Amygdala (tissue), 56 donors: ENCODE measurements around the gene ISCU.
"Not testable (repeated sequence)": the region's sequence is repeated elsewhere in the genome, so short reads cannot be mapped to it uniquely, and the experiment has no call there.

Experiments used
- DNase-seq, 56 donors: peaks; one replicate each; lab custom pipeline; 2025; lab: John Stamatoyannopoulos, UW

Gene ISCU

DNA sequence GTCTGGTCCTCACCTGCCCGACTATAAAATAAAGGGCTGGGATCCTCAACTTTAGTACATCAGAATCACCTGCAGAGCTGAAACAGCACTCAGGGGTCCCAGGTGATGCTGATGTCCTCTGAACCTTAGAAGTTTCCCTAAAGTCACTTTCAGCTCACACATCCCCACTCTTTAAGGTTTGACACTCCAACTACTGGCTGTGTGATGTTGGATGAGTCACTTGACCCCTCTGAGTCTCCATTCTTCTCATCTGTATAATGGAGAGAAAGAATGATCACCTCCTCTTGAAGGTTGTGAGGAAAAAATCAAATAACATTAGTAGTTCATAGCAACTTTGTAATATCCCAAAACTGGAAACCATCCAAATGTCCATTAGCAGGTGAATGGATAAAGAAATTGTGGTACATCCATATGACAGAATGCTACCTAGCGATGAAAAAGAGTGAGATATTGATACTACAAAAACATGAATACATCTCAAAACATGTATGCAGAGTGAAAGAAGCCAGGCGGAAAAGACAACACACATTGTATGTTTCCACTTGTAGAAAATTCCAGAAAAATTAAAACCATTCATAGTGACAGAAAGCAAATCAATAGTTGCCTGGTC, 22.2 kb downstream of the ISCU start:
- no peak for DNase-seq

DNA sequence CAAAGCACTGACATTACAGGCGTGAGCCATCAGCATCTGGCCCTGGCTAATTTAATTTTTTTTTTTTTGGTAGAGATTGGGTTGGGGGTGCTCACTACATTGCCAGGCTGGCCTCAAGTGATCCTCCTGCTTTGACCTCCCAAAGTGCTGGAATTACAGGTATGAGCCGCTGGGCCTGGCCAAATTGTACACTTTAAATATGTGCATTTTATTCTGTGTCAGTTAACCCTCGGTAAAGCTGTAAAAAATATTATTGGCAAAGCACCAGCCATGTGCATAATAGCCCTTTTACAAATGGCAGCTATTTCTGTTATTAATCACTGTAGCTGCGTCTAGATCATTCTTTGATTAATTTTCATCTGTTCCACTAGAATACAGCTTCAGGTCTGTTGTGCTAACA, 23.5 kb downstream of the ISCU start:
- no peak for DNase-seq

DNA sequence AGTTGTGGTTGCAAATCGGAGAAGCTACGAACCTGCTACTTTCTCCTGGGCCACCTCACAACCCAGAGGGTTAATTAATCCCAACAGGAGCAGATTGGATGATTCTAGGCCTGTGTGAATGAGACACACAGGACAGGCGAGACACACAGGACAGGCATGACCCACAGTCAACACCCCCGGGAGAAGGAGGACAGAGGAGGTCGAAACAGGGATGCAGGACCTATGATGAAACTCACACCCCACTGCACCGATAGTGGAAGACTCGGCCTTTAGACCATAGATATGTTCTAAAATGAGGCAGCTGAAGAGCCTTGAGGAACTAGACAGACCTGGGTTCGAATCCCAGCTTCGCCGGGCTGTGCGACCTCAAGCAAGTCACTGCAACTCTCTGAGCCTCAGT, 23.9 kb downstream of the ISCU start:
- DNase-seq: no peak

DNA sequence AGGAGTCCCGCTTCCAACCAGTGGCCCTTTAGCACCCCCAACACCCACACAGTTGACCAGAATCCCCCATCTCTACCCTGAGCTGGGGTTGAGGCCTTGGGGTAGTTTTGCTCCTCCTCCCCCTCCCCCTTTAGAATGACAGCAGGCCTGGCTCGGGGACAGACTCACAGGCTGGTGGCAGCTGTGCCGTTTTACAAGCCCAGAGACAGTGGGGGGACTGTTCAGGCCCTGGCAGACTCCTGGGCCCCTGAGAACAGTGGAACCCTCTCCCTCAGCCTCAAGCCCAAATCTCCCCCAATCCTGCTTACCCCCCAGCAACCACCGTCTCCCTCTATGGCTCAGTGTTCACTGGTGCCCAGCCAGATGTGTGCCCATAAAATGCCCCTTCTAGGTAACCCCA, 25.4 kb downstream of the ISCU start:
- DNase-seq: peak in 44 of 56 donors; percentile 10 to 78 (median 48)

DNA sequence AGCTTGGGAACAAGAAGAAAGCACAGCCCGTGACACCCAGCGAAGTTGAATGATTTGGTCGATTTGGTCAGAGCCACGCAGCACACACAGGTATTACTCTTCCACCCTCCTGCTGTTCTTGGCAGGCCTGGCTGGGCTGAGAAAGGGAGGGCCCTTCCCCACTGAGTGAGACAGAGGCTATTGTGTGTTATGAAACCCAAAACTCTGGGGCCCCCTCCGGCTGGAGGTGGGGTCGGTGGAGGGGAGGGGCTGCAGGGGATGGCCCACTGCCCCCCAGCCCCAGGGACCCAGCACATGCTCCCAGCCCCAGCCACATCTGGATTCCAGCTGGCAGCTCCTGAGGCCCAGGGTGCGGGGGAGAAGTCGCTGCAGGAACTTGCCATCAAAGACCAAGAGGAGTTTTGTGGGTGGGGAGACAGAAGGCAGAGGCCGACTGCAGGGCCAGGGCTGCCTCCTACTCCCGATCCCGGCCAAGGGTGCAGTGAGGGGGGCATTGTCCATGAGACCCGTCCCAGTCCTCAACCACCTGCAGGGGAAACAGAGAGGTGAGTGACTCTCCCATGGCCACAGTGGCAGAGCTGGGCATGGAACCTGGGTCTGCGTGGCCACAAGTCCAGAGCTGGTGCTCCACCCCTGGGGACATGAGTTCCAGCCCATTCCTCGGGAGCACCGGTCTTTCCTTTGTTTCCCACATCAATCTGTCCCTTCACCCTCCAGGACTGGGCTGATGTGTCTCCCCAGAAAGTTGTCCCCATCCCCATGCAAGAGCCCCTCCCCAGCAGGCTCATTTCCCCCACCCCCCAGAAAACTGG, 26.8 kb downstream of the ISCU start:
- no peak for DNase-seq

DNA sequence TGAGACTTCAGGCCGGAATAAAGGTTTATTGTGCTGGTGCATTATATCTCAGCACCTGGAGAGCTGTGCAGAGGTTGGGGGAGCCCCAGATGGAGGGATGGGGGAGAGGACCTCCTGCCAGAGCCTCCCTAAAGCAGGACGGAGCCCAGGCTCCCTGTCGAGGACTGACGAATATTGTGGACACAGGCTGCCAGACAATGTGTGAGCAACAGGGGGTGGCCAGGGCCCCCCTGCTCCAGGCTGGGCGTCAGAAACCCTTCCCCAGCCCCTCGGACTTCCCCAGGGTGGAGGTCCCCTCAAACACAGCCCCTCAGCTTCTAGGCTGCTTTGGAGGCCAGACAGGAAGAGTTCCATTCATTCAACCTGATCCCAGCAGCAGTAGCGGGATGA, 27.4 kb downstream of the ISCU start:
- no peak for DNase-seq

DNA sequence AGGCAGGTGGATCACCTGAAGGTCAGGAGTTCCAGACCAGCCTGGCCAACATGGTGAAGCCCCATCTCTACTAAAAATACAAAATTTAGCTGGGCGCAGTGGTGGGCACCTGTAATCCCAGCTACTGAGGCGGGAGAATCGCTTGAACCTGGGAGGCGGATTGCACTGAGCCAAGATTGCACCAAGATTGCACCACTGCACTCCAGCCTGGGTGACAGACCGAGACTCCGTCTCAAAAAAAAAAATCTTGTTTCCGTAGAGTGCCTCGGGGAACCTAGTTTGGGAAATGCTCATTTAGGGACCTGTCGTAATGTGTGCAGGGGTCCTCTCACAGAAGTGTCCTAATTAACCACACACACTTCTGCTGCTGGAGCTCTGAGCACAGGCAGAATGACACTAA, 28.1 kb downstream of the ISCU start:
- DNase-seq: not testable (repeated sequence)

DNA sequence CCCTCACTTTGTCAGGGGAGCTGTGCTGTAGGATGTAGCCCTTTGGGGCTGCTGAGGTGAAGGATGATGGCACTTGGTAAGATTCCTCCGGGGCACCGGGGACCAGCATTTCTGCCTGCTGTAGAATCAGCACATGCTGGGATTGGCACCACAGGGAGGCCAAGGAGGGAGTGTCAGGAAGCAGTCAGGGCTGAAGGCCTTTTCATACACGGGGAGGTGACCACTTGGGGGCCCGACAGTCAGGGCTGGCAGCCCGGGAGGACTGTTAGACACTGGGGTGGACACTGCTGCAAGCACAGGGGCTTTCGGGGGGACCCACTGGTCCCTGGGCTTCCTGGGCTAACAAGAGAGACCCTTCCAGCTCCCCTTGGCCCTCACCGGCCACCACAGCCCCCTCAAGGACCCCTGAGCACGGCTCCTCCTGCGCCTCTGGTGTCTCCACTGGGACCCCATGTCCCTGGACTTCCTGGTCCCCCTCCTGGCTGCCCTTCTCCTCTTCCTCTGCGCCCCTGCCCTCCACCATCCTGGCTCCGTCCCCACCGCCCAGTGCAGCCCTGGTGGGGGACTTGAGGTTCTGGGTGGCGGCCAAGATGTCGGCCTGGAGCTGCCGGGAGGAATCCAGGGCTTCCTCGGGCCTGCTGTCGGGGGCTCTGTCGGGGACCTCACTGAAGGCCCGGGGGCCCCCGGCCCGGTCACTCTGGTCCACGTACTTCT, 29.0 kb downstream of the ISCU start:
- no peak for DNase-seq

DNA sequence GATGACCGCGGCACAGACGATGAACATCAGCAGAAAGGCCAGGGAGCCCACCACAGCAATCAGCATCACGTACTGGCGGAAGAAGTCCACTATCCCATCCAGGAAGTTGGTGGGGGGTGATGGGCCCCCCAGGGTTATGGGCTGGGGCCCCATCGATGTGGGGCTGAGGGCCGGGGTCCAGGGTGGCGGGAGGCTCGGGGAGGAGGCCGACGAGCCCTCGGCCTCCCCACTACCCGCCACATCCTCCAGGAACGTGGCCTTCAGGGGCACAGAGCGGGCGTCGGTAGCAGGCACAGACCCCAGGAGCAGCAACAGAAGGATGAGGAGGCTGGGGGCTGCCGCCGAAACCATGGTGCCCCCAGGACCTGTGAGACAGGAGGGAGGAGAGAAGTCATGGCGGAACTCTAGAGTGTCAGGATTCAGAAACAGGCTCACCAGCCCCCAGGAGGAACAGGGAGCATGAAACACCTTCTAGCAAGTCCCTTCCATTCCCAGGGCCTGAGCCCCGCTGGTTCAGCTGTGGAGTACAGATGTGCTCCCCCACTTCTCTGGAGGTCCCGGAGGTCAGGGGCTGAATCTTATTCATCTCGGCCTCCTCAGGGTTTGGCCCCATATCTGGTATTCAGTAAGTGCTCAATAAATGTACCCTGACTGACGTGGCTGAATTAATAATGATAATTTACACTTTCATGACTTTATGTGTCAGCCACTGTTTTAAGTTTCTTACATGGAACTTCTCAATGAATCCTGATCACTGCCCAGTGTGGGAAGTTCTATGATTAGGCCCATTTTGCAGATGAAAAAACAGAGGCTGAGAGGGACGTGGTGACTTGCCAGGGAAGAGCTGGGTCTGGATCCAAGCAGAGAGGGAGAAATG, 29.9 kb downstream of the ISCU start:
- no peak for DNase-seq

DNA sequence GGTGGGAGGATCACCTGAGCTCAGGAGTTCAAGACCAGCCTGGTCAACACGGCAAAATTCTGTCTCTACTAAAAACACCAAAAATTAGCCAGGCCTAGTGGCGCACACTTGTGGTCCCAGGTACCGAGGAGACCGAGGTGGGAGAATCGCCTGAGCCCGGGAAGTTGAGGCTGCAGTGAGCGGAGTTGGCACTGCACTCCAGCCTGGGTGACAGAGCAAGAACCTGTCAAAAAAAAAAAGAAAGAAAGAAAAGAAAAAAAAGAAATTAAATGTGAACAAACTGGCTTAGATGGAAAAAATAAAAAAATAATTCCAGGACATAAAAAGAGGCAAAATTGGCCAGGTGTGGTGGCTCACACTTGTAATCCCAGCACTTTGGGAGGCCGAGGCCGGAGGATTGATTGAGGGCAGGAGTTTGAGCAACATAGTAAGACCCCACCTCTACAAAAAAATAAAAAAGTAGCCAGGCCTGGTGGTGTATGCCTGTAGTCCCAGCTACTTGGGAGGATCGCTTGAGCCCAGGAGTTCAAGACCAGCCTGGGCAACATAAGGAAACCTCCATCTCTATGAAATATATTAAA, 32.0 kb downstream of the ISCU start:
- no peak for DNase-seq

DNA sequence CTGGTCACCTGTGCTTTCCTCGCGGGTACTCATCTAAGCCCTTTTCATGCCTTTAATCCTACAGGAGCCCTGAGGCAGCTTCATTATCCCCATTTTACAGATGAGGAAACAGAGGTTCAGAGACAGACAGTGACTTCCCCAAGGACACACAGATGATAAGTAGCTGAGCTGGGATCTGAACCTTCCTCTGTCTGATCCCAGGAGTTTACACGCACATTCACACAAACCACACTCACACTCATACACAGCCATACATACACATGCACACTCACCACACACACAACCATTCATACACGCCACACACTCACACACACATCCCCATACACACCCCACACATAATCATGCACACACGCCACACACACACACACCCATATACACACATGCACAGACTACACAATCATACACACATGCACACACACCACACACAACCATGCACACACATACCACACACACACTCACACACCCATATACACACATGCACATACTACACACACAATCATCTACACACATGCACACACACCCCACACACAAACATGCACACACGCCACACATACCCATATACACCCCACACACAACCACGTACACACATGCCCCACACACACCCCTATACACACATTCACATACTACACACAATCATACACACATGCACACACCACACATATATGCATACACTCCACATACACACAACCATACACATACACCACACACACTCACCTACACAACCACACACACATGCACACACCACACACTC, 32.7 kb downstream of the ISCU start:
- no peak for DNase-seq

DNA sequence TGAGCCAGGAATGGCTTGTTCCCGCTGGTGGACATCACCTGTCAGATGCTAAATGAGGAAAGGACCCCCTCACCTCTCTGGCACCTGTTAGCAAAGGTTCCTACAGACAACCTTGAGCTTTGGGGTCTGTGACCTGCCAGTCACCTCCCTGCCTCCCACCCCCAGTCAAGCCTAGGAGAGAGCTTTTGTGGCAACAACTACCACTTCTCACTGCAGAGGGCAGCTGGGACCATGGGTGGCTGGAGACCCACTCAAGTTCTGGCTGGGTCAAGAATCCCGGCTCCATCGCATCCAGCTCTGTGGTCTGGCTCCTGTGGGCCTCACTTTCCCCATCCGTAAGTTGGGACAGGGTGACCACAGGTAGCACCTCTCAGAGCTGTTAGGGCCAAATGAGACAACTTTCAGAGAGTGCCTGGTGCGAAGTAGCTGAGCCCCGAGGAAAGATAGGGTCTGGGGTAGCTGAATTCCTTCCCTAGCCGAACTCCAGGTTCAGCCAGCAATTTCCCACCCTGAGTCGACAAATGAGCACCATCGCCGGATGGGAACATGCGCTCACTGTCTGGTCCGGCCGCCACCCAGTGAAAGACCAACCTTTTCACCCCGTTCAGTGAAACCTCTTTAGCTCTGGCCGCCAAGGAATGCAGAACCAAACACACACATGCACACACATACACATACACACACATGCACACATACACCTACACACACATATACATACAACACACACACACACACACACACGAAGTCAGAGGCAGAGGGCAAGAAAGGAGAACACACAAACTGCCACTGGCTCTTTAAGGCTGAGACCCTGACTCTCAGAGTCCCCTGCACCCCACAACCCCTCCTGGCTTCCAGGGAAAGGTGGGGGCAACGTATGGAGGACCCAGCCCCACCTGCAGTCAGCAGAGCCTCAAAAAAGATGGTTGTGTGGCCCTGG, 33.6 kb downstream of the ISCU start:
- no peak for DNase-seq

DNA sequence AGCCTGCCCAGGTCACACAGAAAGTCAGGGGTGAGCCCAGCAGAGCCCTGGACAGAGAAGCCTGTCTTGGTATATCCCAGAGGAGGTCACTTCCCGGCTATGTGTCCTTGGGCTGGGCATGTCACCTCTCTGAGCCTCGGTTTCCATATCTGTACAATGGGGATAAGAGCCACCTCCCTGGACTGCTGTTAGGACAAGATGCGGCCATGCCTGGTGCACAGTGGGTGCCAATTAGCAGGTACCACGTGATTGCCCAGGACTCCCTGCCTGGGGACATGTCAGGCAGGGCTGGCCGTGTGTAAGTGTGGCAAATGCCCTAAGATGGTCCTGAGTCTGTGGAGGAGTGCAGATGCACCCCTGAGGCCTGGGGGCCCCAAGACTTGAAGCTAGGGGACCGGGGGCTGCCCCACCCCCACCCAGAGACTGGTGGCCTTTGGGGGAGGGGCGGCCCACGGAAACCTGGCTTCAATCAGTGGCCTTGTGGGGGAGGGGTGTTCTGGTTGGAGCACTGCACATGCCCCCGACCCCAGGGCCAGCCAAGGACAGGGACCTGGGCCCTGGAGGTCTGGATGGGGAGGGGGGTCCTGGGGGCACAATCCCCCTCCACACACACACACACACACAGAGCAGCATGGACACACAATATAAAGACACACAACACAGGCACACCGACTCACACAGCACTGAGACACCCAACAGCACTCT, 34.6 kb downstream of the ISCU start:
- DNase-seq: no peak

DNA sequence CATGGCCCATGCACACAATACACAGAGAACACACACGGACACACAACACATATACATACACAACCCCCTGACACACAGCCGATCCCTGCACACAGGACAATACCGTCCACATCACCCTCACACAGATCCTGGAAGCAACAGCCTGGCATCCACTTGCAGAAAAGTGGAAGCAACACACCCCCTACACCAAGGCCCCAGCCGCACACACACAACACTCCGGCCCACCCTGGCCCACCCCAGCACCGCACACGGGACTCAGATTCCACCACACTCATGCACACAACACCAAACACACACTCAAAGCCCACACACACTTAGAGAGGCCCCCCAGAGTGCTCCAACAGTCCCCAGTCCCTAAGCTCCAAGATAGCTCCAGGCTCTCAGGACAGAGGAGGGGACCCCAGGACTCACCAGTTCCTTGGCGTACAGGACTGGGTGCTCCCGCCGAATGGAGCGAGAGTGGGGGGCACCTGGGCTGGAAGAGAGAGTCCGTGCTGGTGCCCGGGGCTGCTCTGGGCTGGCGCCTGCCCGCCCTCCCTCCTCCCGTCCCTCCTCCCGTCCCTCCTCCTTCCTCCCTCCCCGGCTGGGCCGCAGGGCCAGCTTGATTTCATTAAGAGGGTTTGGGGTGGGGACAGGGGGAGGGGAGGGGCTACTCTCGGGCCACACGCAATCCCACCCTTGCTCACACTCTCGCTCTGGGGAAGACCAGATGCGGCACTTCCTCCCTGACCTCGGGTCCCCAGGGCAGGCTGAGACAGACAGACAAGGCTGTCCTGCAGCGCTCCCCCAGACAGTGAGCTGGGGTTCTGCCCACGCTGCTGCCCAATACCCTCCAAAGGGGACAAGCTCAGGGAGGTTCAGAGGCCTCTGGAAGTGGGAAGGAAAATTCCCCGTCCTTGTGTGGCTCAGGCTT, 35.4 kb downstream of the ISCU start, which contains the start of gene TMEM119:
Gene TMEM119, minus strand, starts transcription at position 526 of the 913 bp plus-strand sequence. CDS start 5,701 bp downstream, outside the sequence.
- DNase-seq: peak in 12 of 56 donors; percentile 9 to 38 (median 16)

DNA sequence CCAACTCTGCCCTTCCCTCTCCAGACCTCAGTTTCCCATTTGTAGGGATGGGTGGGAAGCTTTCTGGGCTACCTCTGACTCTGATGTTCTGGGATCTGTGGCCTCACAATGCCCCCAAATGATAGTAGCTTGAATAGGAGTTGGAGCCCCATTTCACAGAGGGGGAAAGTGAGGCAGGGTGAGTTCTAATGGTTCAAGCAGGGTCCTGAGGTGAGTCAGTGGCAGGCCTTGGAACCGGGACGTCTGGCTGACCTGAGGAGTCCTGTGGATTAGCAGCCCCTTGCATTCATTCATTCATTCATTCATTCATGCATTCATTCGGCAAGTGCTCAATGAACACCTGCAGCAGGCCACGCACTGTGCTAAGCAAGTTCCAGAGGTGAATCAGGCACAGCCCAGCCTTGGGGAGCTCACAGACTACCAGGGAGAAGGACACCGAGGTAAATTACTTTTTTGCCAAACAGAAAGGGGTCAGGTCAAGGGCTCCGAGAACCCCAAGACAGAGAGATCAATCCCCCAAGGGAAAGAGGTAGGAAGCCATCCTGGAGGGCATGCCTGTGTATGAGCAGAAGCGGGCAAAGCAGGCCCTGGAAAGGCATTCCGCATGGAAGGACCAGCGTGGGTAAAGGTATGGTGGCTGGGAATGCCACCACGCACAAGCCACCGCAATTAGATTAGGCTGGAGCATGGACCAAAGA, 36.3 kb downstream of the ISCU start:
- no peak for DNase-seq

DNA sequence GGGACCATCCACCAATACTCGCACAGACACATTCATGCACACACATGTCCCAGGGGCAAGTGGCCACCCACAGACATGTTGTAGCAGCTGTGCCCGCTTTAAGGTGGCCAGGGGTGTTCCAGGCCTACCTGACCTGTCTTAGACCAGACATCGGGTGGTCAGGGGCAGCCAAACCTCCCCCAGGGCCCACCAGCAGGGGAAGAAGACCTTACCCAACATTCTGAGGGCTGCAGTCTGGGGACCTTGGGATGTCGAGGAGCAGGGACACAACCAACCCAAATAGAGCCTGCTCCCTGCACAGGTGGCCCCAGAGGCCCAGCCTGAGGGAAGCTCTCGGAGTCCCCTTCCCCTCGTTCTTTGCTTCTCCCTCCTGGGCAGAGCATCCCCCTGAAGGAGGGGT, 37.1 kb downstream of the ISCU start:
- no peak for DNase-seq
